OCI-M1 (cell line): ENCODE data around the gene DUSP10.

ENCODE experiments used
- DNase-seq: peaks from one replicate; lab custom pipeline; 2025; lab: John Stamatoyannopoulos, UW

Gene DUSP10

DNA sequence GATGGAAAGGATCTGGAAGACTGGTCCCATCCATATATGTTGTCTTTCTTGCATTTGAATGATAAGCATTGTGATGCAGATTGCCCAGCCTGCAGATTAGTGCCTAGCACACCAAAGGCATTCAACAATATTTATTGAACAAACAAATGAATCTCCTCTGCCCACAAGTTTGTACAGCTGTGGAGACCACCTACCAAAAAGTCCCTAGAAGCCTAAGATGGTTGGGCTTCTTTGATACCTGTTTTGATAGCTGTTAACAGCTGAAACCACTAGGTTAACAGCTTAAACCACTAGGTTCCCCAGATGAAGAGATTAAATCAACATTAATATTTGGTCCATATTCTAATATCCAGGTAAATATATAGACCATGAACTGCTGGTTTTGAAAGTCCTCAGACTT, 9.8 kb downstream of the DUSP10 start:
- DNase-seq, result no peak

DNA sequence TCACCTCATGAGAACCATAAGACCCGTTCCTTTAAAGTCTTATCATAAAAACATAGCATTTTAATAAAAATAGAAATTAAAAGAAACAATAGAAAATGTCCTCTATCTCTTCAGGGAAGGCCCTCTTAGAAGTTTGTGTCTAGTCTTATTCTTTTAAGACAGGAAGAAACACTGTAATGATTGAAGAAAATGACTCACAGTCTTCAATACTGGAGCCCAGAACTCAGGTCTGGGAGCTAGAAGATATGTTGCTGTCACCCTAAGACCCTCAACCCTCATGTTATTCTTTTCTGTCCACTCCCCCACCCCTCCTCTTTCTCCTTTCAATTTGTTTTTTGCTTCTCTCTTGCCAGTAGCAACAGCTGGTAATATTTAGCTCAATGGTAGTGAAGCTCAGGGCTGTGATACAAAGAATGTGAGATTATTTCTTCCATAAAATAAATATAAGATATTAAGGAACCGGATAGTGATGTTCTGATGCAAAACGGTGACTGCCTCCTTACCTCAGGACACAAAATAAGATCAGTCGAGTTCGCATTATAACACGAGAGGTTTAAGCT, 12.0 kb downstream of the DUSP10 start:
- no peak for DNase-seq

DNA sequence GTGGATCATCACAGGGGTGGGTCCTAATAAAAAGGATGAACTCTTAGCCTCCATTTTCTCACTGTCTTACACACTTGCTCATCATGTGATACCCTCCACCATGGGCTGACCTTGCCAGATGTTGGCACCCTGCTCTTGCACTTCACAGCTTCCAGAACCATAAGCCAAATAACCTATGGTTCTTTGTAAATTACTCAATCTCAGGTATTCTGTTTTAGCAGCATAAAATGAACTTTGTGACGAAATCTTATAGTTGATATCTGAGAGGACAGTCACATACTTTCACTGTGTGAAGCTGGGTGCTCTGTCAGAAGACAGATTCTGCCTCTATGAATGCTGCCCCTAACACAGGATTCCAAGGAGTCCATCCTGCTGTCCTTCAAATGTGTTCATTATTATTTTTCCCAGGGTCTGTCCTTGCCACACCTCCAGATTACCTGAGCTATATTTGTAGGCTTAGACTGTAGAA, 13.8 kb downstream of the DUSP10 start:
- peak; percentile 49 for DNase-seq

DNA sequence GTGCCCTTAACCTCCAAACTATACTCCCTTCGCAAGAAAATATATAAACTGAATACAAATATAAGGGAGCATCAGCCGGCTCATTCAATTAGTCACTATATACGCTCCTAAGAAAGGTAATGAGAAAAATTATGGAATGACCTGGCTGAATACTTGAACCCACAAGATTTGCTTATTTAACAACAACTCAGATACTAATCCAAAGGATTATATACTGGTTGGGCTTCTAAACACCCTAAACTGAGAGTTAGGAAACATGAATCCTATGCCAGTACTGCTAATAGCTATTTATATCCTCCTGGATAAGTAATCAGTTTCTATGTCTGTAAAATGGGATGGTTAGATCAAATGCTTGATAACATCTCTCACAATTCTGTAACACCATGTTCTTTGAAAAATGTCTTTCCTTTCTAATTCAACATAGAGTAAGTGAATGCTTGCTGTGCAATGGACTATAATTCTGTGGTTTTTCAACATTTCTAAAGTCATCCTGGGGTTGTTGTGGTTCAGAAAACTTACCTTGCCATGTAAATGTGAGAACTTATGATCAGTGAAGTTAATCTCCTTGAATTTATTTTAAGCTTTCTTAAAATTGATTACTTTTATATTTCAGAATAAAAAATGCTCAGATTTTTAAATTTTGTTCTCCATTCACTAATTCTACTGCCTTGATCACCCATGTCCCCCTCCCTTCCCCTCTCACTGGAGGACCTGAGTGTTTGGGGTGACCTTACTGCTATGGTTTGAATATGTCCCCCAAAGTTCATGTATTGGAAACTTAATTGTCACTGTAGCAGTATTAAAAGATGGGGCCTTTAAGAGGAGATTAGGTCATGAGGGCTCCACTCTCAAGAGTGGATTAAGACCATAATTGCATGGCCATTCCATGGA, 14.5 kb downstream of the DUSP10 start:
- no peak for DNase-seq

DNA sequence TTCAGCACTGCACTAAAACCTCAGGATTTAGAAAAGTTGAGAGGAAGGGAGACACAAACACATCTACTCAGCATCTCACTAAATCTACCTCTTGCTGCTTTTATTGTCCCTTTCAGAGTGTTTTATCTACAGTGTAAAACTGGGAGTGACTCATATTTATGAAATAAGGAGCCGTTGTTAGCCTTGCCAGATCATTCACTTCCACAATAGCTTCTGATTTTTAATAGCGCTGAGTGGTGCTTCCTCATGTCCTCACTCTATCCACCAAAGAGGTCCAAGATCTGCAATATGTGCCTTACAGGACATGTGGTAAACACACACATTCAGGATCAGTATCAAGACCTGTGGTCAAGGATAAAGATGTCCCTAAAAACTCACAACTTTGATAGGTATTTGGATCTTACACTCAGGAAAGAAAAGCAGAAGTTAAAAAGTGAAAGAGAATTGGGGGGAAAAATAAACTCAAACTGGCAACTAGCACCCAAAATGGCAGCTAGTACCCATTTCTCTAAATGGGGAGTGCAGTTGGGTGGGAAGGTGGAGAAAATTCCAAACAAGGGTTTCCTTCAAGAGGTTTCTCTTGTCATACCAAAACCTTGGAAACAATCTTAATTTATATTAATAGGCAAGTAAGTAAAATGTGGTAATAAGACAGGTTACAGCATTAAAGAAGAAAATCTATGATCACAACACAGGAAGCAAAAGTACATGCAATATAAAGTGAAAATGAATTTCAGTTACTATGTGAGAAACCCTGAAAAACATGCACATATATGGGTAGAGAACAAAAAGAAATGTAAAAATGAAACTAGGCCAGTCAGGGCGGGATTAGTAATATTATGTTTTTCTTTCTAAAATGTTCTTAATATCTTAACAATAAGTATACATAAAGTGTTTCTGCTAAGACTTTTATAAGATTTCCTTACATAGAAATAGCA, 15.9 kb downstream of the DUSP10 start:
- DNase-seq, result peak; percentile 85

DNA sequence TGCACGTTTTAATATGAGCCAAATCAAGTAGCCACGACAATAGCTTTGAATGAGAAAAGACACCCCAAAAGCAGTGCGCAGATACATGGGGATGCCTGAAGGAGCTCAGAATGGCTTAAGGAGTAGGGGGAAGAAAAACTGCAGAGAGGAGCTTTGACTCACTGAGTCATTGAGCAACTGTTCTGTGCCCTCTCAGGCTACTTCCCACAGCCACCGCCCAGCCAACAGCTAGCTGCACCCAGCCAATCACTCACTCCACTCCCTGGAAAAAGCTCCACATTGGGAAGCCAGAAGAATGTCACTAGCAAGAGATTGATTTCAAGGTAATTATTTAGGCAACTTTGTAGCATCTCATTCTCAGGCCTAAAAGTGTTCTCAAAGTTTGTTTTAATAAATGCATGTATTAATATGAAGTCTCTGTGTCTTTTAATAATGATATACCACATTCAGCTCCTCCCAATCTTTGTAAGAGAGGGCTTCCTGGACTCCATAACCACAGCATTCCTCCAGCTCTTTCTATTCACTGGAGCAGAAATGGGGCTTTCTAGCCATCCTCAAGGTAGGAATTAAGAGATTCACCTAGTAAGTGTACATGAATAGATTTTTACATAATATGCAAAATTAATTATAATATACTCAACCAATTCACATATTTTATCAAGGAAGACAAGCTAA, 16.8 kb downstream of the DUSP10 start:
- DNase-seq, result no peak

DNA sequence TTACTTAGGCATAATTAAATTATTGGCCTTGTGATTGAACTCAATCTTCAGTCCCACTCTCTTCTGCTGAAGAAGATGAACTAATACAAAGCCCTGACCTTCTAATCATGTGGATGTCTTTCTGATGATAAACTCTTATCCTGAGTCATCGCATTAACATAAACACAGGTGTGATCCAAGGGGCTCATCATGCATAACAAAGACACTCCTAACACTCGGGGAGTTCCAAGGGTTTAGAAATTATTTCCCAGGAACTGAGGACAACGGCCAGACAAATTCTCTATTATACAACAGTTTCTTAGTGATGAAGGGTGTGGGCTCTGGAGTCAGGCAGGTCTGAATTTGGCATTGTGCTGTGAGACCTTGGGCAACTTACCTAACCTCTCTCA, 18.0 kb downstream of the DUSP10 start:
- no peak for DNase-seq

DNA sequence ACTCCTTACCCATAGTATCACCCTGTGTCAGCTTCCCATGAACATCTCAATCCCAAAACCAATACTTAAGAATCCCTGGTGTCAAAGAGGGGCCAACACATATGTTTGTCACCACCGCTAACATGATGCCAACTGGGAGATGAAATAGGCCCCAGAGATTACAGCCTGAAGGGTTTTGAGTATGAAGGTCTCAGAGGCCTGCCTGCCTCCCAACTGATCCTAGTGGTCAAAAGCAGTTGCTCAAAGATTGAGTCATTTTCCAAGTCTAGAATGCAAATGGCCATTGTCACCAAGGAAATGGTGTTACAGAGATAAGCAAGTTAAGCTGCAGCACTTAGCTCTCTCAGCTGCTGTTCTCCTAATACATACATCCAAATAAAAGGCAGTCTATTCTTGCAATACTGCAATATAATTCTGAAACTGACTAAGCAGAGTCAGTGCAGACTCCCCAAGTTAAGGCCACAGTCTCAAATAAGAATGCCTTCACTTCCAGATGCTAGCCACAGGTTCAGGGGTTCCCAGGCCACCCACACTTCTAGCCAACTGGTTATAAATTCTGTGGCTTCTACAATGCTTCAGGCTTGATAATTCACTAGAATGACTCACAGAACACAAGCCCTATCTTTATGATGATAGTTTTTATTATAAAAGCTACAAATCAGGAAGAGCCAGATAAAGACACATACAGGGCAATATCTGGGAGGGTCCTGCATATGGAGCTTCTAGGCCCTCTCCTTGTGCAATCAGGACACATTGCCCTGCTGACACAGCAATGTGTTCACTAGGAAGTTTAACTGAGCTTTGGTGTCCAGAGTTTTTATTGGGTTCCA, 18.7 kb downstream of the DUSP10 start:
- peak; percentile 93 for DNase-seq

DNA sequence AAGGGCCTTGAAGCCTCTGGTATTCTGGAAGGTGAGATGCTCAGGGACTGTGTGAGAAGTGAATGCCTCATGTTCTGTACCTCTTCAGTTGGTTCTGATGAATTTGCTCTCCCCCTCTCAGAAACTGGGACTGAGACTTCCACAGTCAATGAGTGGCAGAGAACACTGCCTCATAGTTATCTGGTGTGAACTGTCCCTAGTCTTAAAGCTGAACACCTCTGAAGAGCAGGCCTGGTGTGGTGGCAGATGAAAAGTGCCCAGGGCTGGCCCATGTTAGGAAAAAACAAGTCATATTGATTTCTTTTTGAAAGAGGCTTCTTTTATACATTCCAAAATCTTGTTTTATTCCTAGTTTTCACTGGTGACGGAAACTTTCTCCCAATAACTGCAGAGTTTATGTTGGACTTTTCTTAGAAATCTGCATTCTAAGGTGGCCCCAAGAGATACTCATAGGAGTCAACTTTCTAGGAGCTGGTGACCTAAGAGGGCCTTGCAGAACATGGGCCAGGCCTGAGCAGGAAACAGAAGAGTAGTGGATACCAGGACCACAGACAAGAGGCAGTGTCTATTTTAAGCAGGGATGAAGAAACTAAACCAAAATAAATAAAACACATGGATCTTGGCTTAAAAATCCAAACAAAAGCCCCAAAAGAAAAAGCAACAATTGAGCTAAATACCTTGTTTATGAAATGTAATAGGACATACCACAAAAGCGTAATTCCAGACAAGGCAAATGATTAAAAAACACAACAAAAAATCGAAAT, 19.5 kb downstream of the DUSP10 start:
- DNase-seq, result no peak

DNA sequence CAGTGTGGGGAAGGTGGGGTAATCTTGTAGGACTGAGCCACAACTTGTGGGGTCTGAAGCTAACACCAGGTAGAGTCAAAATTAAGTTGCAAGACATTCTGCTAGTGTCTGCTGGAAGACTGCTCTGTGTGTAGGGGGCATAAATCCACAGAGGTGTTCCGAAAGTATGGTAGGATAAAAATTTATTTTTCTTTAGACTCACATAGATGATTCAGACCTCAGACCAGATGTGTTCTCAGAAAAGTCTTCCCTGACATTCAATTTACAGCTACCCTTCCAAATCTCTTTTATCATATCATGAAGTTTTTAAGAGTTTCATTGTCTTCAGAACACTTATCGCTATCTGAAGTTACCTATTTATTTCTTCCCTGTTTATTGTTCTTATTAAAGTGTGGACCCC, 21.3 kb downstream of the DUSP10 start:
- DNase-seq, result no peak

DNA sequence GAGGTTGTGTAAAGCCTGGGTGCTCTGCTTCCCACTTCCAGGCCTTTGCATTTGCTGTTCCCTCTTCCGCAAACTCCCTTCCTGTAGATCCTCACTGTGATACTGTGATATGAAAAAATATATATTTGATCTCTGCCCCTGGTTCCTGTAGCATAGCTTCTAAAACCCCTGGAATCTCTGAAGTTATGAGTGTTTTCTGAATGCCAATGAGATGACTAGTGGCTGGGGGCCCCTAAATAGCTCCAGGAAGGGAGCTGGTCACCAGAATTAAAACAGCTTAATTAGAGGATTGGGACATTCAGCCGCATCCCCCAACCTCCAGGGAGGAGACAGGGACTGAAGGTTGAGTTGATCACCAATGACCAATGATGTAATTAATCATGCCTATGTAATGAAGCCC, 21.9 kb downstream of the DUSP10 start:
- no peak for DNase-seq

DNA sequence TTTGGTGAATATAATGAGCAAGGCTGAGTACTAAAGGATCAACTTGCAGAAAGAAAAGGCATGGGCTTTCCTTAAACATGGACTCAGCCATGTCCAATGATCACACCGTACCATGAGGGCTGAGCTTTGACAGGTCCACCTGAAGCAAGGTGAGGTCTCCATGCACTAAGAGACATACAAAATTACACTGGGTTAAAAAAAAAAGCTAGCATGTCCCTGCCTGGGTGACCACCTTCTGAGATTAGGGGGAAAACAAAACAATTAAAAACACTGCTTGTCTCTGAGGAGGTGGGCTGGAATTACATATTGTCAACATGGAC, 22.7 kb downstream of the DUSP10 start:
- DNase-seq, result no peak

DNA sequence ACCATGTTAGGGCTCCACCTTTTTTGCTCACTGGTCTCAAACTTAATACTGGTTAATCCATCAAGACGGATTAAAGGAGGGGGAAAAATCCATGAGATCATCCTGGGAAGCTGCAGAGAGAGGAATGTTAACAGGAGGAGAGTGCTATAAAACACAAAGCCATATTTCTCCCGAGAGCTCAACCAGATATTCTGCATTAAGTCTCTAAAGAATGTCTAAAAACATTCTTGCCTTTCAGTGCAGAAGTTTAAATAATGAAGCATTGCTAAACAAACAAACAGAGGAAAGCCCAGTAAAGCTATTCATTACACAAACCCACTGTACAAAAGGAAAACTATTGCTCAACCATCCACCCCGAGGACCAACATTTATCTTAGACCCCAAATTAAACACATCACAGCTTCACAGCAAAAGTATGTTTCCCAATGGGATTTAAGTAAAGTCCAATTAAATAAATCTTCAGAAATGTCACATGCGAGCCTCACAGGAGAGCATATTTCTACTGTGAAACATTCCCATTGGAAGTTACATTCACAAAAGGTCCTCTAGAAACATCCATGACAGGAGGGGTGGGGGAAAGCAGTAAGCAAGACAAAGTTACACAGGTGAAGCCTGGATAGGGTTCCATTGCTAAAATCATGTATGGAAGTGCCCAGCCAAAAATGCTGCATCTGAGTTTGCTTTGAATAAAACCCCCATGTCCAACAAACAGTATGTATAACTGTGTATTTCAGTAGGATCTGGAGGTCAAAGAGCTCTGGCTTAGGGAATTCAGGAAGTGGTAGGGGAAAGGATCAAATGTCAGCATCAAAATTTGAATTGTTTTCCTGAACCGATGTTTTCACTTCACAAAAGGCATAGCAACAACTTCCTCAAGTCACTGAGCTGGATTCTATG, 23.3 kb downstream of the DUSP10 start:
- DNase-seq, result no peak

DNA sequence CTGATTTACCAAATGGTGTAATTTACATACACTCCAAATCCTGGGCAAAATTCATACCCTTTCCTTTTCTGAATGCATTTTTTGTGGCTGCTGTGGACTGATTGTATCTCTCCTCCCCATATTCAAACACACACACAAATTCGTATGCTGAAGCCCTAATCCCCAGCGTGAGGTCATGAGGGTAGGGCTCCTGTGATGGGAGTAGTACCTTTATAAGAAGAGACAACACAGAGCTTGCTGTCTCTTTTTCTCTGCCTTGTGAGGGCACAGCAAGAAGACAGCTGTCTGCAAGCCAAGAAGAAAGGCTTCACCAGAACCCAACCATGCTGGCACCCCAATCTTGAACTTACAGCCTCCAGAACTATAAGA, 24.4 kb downstream of the DUSP10 start:
- DNase-seq, result no peak

DNA sequence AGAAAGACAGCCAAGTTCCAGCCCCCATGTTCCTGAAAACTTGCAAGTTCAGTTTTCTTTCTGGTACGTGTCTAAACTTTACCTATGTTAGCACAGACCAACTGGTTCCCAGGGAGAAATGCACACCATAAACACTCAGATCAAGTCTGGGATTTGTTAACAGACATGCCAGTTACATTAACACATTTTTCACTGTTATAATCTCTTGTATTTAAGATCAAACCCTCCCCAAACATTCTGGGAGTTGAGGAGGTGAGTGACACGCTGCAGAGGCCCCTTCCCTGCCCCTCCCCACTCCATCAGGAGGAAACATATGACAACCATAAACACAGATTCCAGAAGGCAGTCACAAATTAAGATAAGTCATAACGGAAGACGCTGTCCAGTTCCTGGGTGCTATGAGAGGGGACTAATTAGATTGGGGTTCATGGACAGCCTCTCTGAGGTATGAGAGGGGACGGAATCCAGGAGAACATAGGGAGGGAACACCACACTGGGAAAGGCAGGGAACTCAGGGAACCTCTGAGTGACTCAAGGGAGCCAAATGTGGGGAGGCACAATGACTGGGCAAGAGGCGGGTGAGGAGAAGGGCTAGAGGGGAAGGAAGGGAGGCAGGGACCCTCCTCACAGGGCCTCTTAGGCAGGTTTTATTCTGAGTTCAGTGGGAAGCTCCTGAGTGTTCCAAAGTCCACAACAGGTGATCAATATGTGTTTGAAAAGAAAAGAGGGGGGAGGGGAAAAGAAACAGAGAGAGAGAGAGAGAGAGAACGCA, 25.0 kb downstream of the DUSP10 start:
- DNase-seq, result peak; percentile 64

DNA sequence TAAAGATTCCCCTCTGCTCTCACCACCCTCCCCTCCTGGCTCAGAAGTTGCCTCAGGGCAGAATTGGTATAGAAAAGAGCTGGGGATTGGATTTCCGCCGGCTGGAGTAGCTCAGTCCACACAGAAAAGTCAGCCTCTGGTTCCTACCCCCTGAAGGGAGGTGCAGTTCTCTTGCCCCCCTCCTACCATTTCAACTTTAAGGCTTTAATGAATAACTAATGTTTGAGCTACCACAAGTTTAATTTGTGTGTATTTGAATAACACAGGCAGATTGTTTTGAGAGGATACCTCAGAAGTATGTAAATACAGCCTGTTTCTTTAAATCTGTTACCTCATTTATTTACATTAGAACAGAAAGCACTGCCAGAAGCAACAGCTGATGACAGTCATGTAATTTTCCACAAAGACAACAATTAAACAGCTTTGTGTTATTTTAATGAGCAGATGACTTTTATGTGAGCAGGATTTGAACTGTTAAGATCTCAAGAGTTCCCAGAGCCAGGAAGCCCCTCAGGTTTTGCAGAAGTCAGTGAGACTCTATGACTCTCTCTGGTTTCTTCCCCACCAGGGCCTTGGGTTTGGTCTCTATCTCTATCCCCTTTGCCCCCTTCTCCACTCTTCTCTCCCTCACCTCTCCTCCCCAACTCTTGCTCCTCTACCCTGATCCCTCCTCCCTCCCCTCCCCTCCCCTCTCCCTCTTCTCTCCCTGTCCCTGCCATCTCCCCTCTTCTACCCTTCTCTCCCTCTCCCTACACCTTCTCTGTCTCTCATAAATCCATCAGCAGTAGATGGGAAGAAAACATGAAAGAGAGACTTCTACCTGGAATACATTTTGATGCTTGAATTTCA, 26.3 kb downstream of the DUSP10 start:
- peak; percentile 54 for DNase-seq

DNA sequence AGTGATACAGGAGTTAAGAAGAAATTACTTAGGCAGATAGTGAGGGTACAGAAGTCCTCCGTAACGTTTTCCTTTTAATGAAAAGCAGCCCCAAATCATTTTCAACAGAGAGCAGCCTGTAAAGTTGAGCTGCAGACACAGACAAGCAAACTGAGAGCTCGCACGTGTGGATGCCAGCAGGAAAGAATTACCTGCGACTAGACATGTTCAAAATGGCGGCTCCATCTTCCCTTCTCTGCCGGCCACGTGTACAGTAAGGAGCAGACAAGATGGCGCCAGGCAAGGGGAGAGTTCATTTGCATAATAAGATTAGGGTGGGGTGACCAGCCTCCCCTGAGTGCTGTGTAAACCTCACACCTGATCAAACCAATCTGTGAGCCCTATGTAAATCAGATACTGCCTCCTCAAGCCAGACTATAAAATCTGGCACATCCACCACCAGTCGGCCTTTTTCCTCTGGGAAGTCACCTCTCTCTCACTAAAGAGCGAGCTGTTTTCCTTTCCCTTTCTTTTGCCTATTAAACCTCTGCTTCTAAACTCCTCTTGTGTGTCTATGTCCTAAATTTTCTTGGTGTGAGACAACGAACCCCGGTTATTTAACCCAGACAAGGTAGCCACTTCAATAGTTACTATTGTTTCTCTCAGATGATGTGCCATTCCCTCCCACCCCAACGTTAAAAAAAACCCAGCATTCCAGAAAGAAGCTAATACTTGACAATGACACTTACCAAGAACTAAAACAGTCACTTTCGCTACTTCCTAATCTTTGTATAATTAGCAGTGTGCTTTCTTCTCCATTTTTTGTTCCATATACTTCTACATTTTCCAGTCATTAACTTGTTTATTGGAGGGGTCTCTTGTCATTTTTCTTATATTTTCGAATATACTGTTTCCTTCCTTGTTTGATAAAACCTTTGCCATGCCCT, 27.4 kb downstream of the DUSP10 start:
- no peak for DNase-seq
